ENCODE data around the gene ERF.

- TF ChIP-seq CTCF (IDR thresholded peaks at IDR 0.05 in 8 of 11, conservative IDR thresholded peaks at IDR 0.05 in 3 of 11) = no peak
- TF ChIP-seq POLR2AphosphoS5 (IDR thresholded peaks at IDR 0.05) = no peak
- TF ChIP-seq POLR2A (IDR thresholded peaks at IDR 0.05) = no peak
Observed at GRCh38 chr19:42285541-42285941, 30.6 kb upstream of the ERF start.

All from spleen (tissue), 7 donors.